BLaER1 treated with 17β-estradiol and CSF1 and Interleukin-3, amounts not matched to agents 10 nM and 100 nM (cell line): ENCODE measurements around the gene CRYAB.

Experiments used
- H3K27ac ChIP-seq, 11 experiments: shearing (Covaris generic); formaldehyde crosslinking; 2 replicates each; pipeline ENCODE4 v1.8.1; 2022
- H3K27me3 ChIP-seq, 11 experiments: shearing (Covaris generic); formaldehyde crosslinking; 2 replicates each; pipeline ENCODE4 v1.8.1; 2022
- H3K36me3 ChIP-seq, 11 experiments: shearing (Covaris generic); formaldehyde crosslinking; 2 replicates each; pipeline ENCODE4 v1.8.1; 2022
- H3K4me1 ChIP-seq, 10 experiments: shearing (Covaris generic); formaldehyde crosslinking; 2 replicates each; pipeline ENCODE4 v1.8.1; 2022
- H3K4me2 ChIP-seq, 11 experiments: shearing (Covaris generic); formaldehyde crosslinking; 2 replicates each; pipeline ENCODE4 v1.8.1; 2022
- H3K4me3 ChIP-seq, 10 experiments: shearing (Covaris generic); formaldehyde crosslinking; 2 replicates each; pipeline ENCODE4 v1.8.1; 2022
- H3K9ac ChIP-seq, 11 experiments: shearing (Covaris generic); formaldehyde crosslinking; 2 replicates each; pipeline ENCODE4 v1.8.1; 2022
- H3K9me3 ChIP-seq, 11 experiments: shearing (Covaris generic); formaldehyde crosslinking; replicated peaks in 1 of 11; 2 replicates each; pipeline ENCODE4 v1.8.1; 2022
- H4K20me1 ChIP-seq, 11 experiments: shearing (Covaris generic); formaldehyde crosslinking; 2 replicates each; pipeline ENCODE4 v1.8.1; 2022
- Cebpa-rat ChIP-seq, 11 experiments: shearing (Covaris generic); IDR thresholded peaks; 2 replicates each; pipeline ENCODE4 v1.8.1; 2022

The CRYAB gene

GRCh38 chr11:111917312-111917711 is 5.7 kb upstream of the CRYAB start:
- Histone ChIP-seq H3K4me3 (no peak overlapping the region), H3K27ac (no peak overlapping the region), H3K9ac (no peak overlapping the region), H3K4me2 (no peak overlapping the region), H3K27me3 (no peaks in the 10 kb centered on the region), H4K20me1 (no peaks in the 10 kb centered on the region), H3K4me1 (peaks cover 0 to 14% (median 10%) of the 10 kb centered on the region in 10 experiments; a peak in 10 of 20 replicates), H3K9me3 (no peaks in the 10 kb centered on the region), H3K36me3 (no peaks in the 10 kb centered on the region)
- TF ChIP-seq Cebpa-rat (IDR thresholded peaks at IDR 0.05), result no peak

- no peak for TF ChIP-seq Cebpa-rat (IDR thresholded peaks at IDR 0.05)
- Histone ChIP-seq H4K20me1 (no peaks in the 10 kb centered on the region), H3K4me1 (peaks cover 0 to 11% (median 7%) of the 10 kb centered on the region in 10 experiments; a peak in 8 of 20 replicates), H3K27me3 (no peaks in the 10 kb centered on the region), H3K4me3 (no peak overlapping the region), H3K4me2 (no peak overlapping the region), H3K9me3 (no peaks in the 10 kb centered on the region), H3K36me3 (no peaks in the 10 kb centered on the region), H3K9ac (no peak overlapping the region), H3K27ac (no peak overlapping the region)
Measured at GRCh38 chr11:111916768-111917167, 5.2 kb upstream of the CRYAB start.

- H3K27me3 ChIP-seq, result no peaks in the 10 kb centered on the region
- no peak overlapping the region for H3K9ac ChIP-seq
- no peak overlapping the region for H3K4me2 ChIP-seq
- no peaks in the 10 kb centered on the region for H4K20me1 ChIP-seq
- H3K4me1 ChIP-seq, result peaks cover 0 to 7% (median 5%) of the 10 kb centered on the region in 10 experiments; a peak in 2 of 20 replicates
- H3K4me3 ChIP-seq, result no peak overlapping the region
- no peaks in the 10 kb centered on the region for H3K9me3 ChIP-seq
- H3K36me3 ChIP-seq, result no peaks in the 10 kb centered on the region
- no peak for TF ChIP-seq Cebpa-rat (IDR thresholded peaks at IDR 0.05)
- H3K27ac ChIP-seq, result no peak overlapping the region
Measured at GRCh38 chr11:111913997-111914396, 2.4 kb upstream of the CRYAB start.

GRCh38 chr11:111913031-111913861 is 1.7 kb upstream of the CRYAB start:
- Histone ChIP-seq H3K9ac (no peak overlapping the region), H3K4me3 (no peak overlapping the region)

GRCh38 chr11:111912535-111912934 is 965 bp upstream of the CRYAB start, which contains the start of gene HSPB2:
TSS of gene HSPB2 (plus strand) at chr11:111912734. CDS start at chr11:111912830, 96 bp downstream.
- H3K36me3 ChIP-seq, result no peaks in the 10 kb centered on the region
- no peaks in the 10 kb centered on the region for H3K27me3 ChIP-seq
- no peak for TF ChIP-seq Cebpa-rat (IDR thresholded peaks at IDR 0.05)
- H3K9me3 ChIP-seq, result no peaks in the 10 kb centered on the region
- H3K27ac ChIP-seq, result no peak within 1 kb of the TSS
- no peak within 1 kb of the TSS for H3K4me2 ChIP-seq
- no peaks in the 10 kb centered on the region for H4K20me1 ChIP-seq
- no peak within 1 kb of the TSS for H3K9ac ChIP-seq
- no peak within 1 kb of the TSS for H3K4me3 ChIP-seq
- no peaks in the 10 kb centered on the region for H3K4me1 ChIP-seq

More at GRCh38 chr11:111913031-111913861, 1.7 kb upstream of the CRYAB start:
- no peaks in the 10 kb centered on the region for H3K36me3 ChIP-seq
- H3K9me3 ChIP-seq, result no peaks in the 10 kb centered on the region
- no peaks in the 10 kb centered on the region for H3K4me1 ChIP-seq
- TF ChIP-seq Cebpa-rat (IDR thresholded peaks at IDR 0.05), result no peak
- H4K20me1 ChIP-seq, result no peaks in the 10 kb centered on the region
- no peaks in the 10 kb centered on the region for H3K27me3 ChIP-seq
- H3K4me2 ChIP-seq, result no peak overlapping the region
- no peak overlapping the region for H3K27ac ChIP-seq

GRCh38 chr11:111910676-111911562 is 651 bp downstream of the CRYAB start:
- Histone ChIP-seq H3K4me1 (no peaks in the 10 kb centered on the region), H3K4me3 (no peak overlapping the region), H3K27ac (no peak overlapping the region), H4K20me1 (no peaks in the 10 kb centered on the region), H3K27me3 (no peaks in the 10 kb centered on the region), H3K36me3 (no peaks in the 10 kb centered on the region), H3K9ac (no peak overlapping the region), H3K9me3 (peaks cover 0 to 9% (median 3%) of the 10 kb centered on the region in 11 experiments; a peak in 15 of 22 replicates), H3K4me2 (no peak overlapping the region)
- no peak for TF ChIP-seq Cebpa-rat (IDR thresholded peaks at IDR 0.05)

- Histone ChIP-seq H3K27ac (no peak overlapping the region), H3K9me3 (peaks cover 13 to 24% (median 18%) of the 10 kb centered on the region in 11 experiments), H3K4me1 (peaks cover 0 to 4% (median 0%) of the 10 kb centered on the region in 10 experiments; a peak in 3 of 20 replicates), H3K4me2 (no peak overlapping the region), H3K9ac (no peak overlapping the region), H4K20me1 (no peaks in the 10 kb centered on the region), H3K36me3 (no peaks in the 10 kb centered on the region; a peak in 1 of 22 replicates), H3K4me3 (no peak overlapping the region), H3K27me3 (no peaks in the 10 kb centered on the region)
- TF ChIP-seq Cebpa-rat (IDR thresholded peaks at IDR 0.05), result no peak
Measured at GRCh38 chr11:111909378-111909777, 2.2 kb downstream of the CRYAB start.

GRCh38 chr11:111908639-111909305 is 2.8 kb downstream of the CRYAB start:
- Histone ChIP-seq H3K4me3 (no peak overlapping the region), H4K20me1 (no peaks in the 10 kb centered on the region), H3K9ac (no peak overlapping the region), H3K36me3 (no peaks in the 10 kb centered on the region; a peak in 1 of 22 replicates), H3K9me3 (peaks cover 16 to 30% (median 23%) of the 10 kb centered on the region in 11 experiments), H3K27me3 (no peaks in the 10 kb centered on the region), H3K4me1 (peaks cover 0 to 4% (median 0%) of the 10 kb centered on the region in 10 experiments; a peak in 3 of 20 replicates), H3K27ac (no peak overlapping the region), H3K4me2 (no peak overlapping the region)
- no peak for TF ChIP-seq Cebpa-rat (IDR thresholded peaks at IDR 0.05)

GRCh38 chr11:111906680-111907079 is 4.9 kb downstream of the CRYAB start:
- H3K27me3 ChIP-seq, result no peaks in the 10 kb centered on the region
- no peaks in the 10 kb centered on the region; a peak in 1 of 22 replicates for H3K36me3 ChIP-seq
- no peak for TF ChIP-seq Cebpa-rat (IDR thresholded peaks at IDR 0.05)
- H3K4me3 ChIP-seq, result no peak overlapping the region
- peaks cover 0 to 4% (median 0%) of the 10 kb centered on the region in 10 experiments; a peak in 3 of 20 replicates for H3K4me1 ChIP-seq
- H3K27ac ChIP-seq, result no peak overlapping the region
- no peak overlapping the region for H3K4me2 ChIP-seq
- H3K9ac ChIP-seq, result no peak overlapping the region
- H3K9me3 ChIP-seq, result peaks cover 16 to 33% (median 23%) of the 10 kb centered on the region in 11 experiments
- H4K20me1 ChIP-seq, result no peaks in the 10 kb centered on the region
